Measurements from ENCODE around the gene HJURP. TPM values are rescaled to one million over a fixed set of nuclear protein-coding genes. Genes with fewer than 3 reads are reported as not detected.

Gene HJURP
- total RNA-seq, 1 donor from 2014 or later, result 45.6 TPM

DNA sequence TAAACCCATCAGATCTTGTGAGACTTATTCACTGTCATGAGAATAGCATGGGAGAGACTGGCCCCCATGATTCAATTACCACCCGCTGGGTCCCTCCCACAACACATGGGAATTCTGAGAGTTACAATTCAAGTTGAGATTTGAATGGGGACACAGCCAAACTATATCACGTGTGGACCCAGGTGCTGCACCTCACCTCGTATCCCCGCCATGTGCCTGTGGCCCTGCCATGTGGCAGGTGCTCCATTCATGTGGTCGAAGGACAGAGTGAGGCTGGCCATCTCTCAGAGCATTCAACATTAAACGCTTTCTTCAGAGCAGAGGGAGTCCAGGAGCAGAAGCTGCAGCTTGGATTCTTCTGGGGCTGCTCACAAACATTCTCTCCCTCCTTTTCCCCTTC lies 44.0 kb downstream of the HJURP start:
- no peak overlapping the region for H3K4me3 Mint-ChIP-seq

DNA sequence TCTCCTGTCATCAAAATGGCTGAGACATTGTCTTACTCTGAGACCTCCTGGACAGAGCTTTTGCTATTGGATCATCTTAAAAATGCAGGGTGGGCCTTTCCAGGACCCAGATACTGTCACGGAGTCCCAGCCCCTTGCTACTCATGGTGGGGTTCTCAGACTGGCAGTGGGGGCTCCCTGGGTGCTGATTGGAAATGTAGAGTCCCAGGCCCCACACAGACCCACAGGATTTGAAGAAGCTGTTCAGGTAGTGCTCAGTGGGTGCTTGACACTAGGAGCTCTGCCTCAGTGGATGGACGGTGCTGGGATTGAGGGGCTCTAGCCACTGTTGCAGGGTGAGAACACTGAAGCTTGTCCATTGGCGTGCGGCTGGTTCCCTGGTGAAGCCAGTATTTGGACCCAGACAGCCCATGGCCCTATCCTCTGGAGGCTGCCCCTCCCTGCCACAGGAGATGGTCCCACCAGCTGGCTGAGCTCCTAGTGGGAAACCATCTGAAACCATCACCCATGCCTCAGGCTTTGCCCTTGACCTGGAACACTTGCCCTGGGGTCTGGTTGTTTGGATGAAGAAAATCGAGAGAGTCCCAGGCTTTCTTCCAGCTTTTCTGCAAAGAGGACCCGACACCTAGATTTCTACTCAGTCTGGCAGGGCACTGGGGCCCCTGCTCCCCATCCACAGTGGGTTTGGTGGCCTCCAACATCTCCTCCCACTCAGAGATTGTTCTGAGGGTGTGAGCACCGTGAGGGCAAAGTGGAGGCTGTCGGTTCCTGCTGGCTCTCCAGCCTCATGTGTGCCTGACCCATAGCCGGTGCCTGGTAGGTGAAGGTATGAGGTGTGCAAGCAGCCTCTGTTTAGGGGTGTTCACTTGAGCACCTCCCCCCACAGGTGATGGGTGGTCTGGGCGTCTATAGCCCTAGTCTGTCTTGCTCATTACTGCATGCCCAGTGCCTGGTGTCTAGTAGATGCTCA lies 46.1 kb downstream of the HJURP start:
- no peak for DNase-seq
- intact Hi-C loops (cut with micrococcal nuclease), result no loop called here
- Mint-ChIP-seq H3K4me3 (no peak overlapping the region), H3K4me1 (no peaks in the 10 kb centered on the region), H3K9me3 (no peaks in the 10 kb centered on the region), H3K27ac (no peak overlapping the region), H3K36me3 (ENCODE audit: low read depth) (no peaks in the 10 kb centered on the region), H3K27me3 (peaks cover 4% of the 10 kb centered on the region)

More for the DNA sequence above, 44.0 kb downstream of the HJURP start:
- Mint-ChIP-seq H3K36me3 (ENCODE audit: low read depth) (no peaks in the 10 kb centered on the region), H3K27me3 (peaks cover 8% of the 10 kb centered on the region), H3K27ac (no peak overlapping the region), H3K9me3 (no peaks in the 10 kb centered on the region), H3K4me1 (no peaks in the 10 kb centered on the region)
- intact Hi-C loops (cut with micrococcal nuclease), result no loop called here
- DNase-seq, result no peak

DNA sequence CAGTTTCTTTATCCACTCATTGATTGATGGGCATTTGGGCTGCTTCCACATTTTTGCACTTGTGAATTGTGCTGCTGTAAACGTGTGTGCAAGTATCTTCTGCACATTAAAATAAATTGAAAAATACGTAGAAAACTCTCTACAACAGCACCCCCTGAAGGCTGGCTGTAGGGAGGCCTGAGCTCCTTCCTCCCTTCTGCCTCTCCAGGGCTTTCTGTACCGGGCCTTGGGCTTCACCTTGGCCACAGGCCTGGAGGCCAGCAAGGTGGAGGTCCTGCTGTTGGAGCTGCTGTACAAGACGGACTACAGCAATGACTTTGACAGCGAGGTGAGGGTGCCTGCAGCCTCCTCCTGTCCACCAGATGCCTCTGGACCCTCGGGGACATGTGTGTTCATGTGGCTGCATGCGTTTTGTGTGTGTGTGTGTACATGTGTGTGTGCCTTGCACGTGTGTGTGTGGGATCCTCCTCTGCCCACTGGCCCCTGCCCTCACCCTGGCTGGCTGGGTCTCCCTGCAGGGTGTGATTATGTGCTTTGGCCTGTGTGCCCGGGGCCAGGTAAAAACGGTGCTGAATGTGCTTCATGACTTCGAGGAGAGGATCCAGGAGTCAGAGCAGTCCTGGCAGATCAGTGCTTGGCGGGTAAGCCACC lies 47.0 kb downstream of the HJURP start:
- H3K4me3 Mint-ChIP-seq, result no peak overlapping the region
- H3K9me3 Mint-ChIP-seq, result no peaks in the 10 kb centered on the region
- no peak overlapping the region for H3K27ac Mint-ChIP-seq
- no peak for DNase-seq
- H3K4me1 Mint-ChIP-seq, result no peaks in the 10 kb centered on the region
- intact Hi-C loops (cut with micrococcal nuclease), result no loop called here
- H3K36me3 Mint-ChIP-seq (ENCODE audit: low read depth), result no peaks in the 10 kb centered on the region
- peaks cover 4% of the 10 kb centered on the region for H3K27me3 Mint-ChIP-seq

DNA sequence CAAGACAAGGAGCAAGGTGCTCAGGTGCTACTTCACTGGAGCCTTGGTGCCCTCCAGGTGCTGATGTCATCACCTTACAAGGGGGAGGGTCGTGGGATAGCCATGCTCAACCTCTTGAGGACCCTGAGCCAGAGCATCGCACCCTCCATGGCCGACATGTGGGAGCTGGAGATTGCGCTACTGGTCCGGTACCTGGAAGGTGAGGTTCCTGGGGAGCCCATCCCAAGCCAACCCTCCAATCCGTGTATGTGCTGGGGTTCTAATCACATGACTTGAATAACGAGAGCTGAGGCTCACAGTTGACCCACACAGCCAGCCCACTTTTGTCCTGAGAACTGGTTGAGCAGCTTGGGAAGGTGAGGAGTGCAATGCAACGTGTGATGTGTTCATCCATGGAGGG lies 50.3 kb downstream of the HJURP start:
- intact Hi-C loops (cut with micrococcal nuclease), result no loop called here
- H3K9me3 Mint-ChIP-seq, result no peaks in the 10 kb centered on the region
- H3K27me3 Mint-ChIP-seq, result peaks cover 2% of the 10 kb centered on the region
- H3K27ac Mint-ChIP-seq, result no peak overlapping the region
- H3K36me3 Mint-ChIP-seq (ENCODE audit: low read depth), result no peaks in the 10 kb centered on the region
- no peak for DNase-seq
- no peak overlapping the region for H3K4me3 Mint-ChIP-seq
- H3K4me1 Mint-ChIP-seq, result no peaks in the 10 kb centered on the region

DNA sequence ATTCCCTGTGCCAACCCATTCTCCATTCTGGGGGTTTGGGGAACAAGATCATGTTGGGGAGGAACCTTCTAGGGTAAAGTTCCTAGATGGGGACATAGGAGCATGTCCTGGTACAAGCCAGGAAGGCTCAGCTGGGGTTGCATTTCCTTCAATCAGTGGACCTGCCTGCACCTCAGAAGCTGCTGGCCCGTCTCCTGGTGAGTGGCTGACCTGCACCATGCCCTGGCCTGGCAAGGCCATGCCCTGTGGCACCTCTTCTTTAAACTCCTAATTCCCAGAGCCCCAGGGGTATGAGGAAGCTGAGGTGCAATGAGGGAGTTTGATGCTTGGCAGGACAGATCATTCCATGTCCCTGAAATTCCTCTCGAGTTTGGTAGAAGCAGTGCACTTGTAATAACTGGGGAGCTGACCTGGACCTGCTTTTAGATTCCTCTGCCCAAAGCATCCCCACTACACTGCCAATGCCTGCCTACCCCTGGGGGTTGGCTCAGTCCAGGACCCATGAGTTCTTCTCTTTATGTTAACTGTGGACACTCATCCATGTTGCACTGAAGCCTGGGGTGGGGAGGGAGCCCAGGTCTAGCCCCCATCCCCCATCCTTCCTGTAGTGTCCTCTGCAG lies 50.9 kb downstream of the HJURP start:
- intact Hi-C loops (cut with micrococcal nuclease), result no loop called here
- H3K27me3 Mint-ChIP-seq, result peaks cover 2% of the 10 kb centered on the region
- H3K4me1 Mint-ChIP-seq, result no peaks in the 10 kb centered on the region
- no peak for DNase-seq
- no peaks in the 10 kb centered on the region for H3K9me3 Mint-ChIP-seq
- no peak overlapping the region for H3K27ac Mint-ChIP-seq
- H3K4me3 Mint-ChIP-seq, result no peak overlapping the region
- H3K36me3 Mint-ChIP-seq (ENCODE audit: low read depth), result no peaks in the 10 kb centered on the region

DNA sequence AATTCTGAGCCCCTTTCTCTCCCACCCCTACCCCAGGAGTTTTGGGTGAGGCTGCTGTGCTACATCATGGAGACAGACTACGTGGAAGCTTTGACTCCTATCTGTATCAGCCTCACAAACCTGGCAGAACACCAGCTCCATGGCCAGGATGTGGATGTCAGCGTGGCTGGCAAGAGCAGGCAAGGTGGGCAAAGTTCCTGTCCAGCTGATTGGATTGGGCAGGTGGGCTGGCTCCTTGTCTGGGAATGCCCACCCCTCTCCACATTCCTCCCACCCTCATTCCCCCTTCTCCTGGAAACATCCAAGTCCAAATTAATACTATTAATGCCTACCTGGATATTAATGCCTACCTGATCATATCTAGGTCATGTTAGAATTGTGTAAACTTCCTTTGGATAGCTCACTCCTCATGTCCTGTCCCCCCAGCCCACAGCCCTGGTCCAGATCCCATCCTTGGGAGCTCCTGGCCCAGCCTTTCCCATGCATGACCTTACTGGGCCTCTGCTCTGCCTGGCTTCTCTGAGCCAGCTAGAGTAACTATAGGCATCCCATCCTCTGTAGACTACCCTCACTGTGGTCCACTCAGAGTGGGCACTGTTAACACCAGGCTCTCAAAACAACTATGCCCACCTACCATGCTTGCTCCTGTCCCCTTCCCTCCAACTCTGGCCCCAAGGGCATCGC lies 52.1 kb downstream of the HJURP start:
- no peak for DNase-seq
- no peaks in the 10 kb centered on the region for H3K4me1 Mint-ChIP-seq
- intact Hi-C loops (cut with micrococcal nuclease), result no loop called here
- no peaks in the 10 kb centered on the region for H3K36me3 Mint-ChIP-seq (ENCODE audit: low read depth)
- H3K27ac Mint-ChIP-seq, result no peak overlapping the region
- no peak overlapping the region for H3K4me3 Mint-ChIP-seq
- H3K9me3 Mint-ChIP-seq, result no peaks in the 10 kb centered on the region
- H3K27me3 Mint-ChIP-seq, result peaks cover 2% of the 10 kb centered on the region

DNA sequence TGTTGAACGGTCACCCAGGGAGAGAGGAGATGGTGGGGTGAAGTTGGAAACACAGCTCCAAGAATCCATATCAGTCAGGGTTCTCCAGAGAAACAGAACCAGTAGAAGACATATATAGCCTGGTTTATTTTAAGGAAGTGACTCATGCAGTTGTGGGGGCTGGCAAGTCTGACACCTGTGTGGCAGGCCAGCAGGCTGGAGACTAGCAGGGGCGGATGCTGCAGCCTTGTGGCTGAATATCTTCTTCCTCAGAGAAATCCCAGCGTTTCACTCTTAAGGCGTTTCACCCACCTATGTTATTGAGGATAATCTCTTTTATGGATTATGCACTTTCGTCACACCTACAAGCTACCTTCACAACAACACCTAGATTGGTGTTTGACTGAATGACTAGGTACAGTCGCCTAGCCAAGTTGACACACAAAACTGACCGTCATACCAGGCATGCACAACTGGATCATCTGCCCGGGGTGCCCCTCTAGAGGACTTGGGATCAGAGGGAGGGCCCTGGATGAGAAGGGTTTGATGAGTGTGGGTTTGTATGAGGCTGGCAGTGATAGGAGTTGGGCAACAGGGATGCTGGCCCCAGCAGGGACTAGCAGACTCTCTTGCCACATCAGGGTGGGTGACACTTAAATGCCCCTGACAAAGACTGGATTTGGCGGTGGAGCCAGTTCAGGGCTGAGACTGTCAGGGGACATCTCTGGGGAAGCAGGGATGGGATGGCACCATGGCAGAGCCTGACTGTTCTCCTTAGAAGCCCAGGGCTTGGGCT lies 52.8 kb downstream of the HJURP start:
- peaks cover 2% of the 10 kb centered on the region for H3K27me3 Mint-ChIP-seq
- intact Hi-C loops (cut with micrococcal nuclease), result no loop called here
- no peak overlapping the region for H3K4me3 Mint-ChIP-seq
- no peaks in the 10 kb centered on the region for H3K9me3 Mint-ChIP-seq
- no peaks in the 10 kb centered on the region for H3K36me3 Mint-ChIP-seq (ENCODE audit: low read depth)
- H3K4me1 Mint-ChIP-seq, result no peaks in the 10 kb centered on the region
- no peak overlapping the region for H3K27ac Mint-ChIP-seq
- DNase-seq, result no peak

DNA sequence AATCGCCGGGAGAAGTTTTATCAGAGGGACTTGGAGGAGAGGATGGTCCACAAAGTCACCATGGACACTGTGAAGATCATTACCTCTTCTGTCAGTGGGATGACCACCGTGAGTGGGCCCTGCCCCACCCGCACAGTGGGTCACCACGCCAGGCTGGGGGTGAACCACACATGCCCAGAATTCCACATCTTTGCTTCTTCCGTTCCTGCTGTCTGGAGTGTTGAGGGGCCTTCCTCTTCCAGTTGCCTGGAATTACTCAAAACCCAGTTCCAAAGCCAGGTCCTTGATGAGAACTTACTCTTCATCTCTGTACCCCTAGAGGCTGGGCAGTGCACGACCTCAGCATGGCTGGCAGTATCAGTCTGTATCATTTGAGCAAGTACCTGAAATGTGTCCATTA lies 54.1 kb downstream of the HJURP start:
- intact Hi-C loops (cut with micrococcal nuclease), result no loop called here
- DNase-seq, result no peak
- Mint-ChIP-seq H3K27me3 (peaks cover 2% of the 10 kb centered on the region), H3K36me3 (ENCODE audit: low read depth) (no peaks in the 10 kb centered on the region), H3K27ac (no peak overlapping the region), H3K4me1 (no peaks in the 10 kb centered on the region), H3K9me3 (no peaks in the 10 kb centered on the region), H3K4me3 (no peak overlapping the region)

DNA sequence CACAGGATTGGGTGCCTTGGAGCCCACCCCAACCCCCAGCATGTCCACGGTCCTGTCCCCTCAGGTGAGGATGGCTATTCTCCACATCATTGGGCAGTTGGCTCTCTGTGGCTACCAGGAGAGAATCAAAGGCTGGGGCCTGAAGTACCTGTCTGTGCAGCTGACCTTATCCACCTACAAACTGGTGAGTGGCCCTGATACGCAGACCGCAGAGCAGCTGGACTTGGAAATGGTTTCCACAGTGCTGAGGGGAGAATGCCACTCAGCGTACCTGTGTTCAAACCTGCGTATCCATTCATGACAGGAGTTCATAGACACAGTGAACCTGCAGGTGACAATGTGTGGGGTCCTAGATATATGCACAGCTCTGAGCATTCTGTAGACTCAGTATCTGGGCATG lies 54.6 kb downstream of the HJURP start:
- Mint-ChIP-seq H3K9me3 (no peaks in the 10 kb centered on the region), H3K27ac (no peak overlapping the region), H3K4me1 (no peaks in the 10 kb centered on the region), H3K27me3 (no peaks in the 10 kb centered on the region), H3K4me3 (no peak overlapping the region), H3K36me3 (ENCODE audit: low read depth) (no peaks in the 10 kb centered on the region)
- no peak for DNase-seq
- intact Hi-C loops (cut with micrococcal nuclease), result no loop called here

DNA sequence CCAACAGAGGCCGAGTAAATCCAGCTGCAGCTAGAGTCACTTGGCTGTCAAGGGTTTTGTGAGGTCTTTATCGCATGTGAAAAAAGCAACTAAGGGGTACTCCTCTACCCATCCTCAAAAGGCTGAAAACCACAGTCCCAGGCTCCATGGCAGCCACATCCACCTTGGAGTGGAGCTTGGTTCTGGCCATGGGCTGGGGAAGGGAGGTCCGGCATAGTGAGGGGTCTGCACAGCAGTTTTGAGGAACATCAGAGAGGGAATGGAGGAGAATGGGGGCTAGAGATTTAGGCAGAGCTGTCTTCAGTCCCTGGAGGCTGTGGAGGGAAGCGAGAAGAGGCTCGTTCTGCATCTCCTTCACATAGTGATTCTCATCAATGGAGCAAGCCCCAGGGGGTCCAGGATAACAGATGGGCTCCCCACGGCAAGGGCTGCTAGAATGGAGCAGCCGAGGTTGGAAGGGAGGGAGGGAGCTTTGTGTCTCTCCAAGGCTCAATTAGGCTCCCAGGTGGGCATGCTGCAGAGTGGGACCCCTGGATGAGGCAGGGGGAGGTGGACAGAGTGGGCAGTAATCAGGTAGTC lies 55.2 kb downstream of the HJURP start:
- no peak for DNase-seq
- Mint-ChIP-seq H3K9me3 (no peaks in the 10 kb centered on the region), H3K27me3 (no peaks in the 10 kb centered on the region), H3K4me1 (no peaks in the 10 kb centered on the region), H3K27ac (no peak overlapping the region), H3K36me3 (ENCODE audit: low read depth) (no peaks in the 10 kb centered on the region), H3K4me3 (no peak overlapping the region)
- intact Hi-C loops (cut with micrococcal nuclease), result no loop called here

DNA sequence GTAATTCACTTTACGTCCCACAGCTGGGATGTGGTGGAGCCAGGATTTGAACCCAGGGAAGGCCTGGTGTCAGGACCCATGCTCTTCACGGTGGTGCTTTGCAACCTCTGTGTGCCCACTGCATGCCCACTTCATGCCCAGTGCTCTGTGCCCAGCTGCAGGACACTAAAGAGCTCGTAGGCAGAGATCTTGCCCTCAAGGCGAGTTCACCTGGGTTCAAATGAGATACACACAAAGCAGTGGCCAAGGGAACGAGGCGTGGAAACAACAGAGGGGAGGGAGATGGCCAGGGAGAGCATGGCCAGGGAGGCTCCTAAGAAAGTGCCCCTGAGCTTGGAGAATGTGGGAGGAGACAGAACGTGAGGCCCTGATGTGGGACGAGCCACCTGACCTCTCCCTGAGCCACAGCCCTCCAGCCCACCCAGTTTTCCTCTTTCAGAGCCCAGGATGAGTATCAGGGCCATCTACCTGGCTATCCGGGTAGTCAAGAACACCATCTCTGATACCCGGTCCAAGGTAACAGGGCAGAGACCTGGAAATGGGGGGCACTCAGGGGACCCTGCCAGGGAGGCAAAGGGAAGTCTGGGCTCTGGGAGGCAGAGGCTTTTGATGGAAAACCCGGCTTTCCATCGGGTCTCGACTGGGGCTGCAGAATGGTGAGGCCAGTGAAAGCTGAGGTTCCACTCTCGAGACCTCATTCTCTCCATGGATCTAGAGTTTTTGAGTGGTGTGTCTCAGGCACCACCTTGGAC lies 55.8 kb downstream of the HJURP start:
- no peaks in the 10 kb centered on the region for H3K36me3 Mint-ChIP-seq (ENCODE audit: low read depth)
- no peaks in the 10 kb centered on the region for H3K9me3 Mint-ChIP-seq
- DNase-seq, result no peak
- no peaks in the 10 kb centered on the region for H3K4me1 Mint-ChIP-seq
- H3K27ac Mint-ChIP-seq, result no peak overlapping the region
- H3K27me3 Mint-ChIP-seq, result no peaks in the 10 kb centered on the region
- no peak overlapping the region for H3K4me3 Mint-ChIP-seq
- intact Hi-C loops (cut with micrococcal nuclease), result no loop called here

DNA sequence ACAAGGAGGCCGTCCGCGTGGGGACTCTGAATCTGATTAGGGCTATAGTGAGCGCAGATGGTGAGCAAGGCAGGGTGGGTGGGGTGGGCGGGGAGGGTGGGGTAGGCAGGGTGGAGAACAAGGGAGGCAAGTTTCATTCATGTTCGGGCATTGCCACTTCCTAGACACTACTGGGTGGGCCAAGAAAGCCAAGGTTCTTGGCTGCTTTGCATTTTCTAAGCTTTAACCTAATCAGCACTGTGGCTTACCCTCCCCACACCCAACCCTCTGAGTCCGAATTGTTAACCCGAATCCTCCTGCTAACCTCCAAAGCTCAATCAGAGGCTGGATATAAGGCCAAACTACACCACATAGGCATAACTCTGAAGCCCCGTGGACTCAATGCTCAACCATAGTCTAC lies 58.1 kb downstream of the HJURP start:
- H3K9me3 Mint-ChIP-seq, result no peaks in the 10 kb centered on the region
- no peaks in the 10 kb centered on the region for H3K27me3 Mint-ChIP-seq
- DNase-seq, result no peak
- H3K4me3 Mint-ChIP-seq, result no peak overlapping the region
- H3K27ac Mint-ChIP-seq, result no peak overlapping the region
- no peaks in the 10 kb centered on the region for H3K36me3 Mint-ChIP-seq (ENCODE audit: low read depth)
- H3K4me1 Mint-ChIP-seq, result no peaks in the 10 kb centered on the region
- intact Hi-C loops (cut with micrococcal nuclease), result no loop called here
